Ammon's horn (tissue), 1 donor: ENCODE measurements around the gene NOXRED1.

Experiments
- DNase-seq: peaks from one replicate; pipeline ENCODE4 v3.0.0-alpha.2; 2016; ENCODE audit warnings: low spot score

The NOXRED1 gene

GRCh38 chr14:77409131-77409533, 14.2 kb downstream of the NOXRED1 start:
- DNase-seq = no peak

DNA sequence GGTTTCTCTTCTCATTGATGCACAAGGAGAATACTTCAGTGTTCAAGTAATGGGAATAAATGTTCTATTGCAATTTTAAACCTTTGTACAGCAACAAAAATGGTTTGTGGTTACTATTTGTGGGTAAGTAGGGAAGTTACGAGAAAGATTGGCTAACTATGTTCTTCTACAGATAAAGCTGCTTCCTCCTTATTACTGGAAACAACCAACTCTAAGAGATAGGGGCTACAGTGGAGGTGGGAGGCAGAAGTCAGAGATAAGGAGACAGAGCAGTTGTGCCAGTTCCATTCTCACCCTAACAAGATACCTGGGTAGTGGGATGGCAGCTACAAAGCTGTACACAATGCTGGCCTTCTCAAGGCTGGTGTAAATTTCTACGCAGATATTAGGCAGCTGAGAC, 16.2 kb downstream of the NOXRED1 start:
- DNase-seq = peak; percentile 7

GRCh38 chr14:77406718-77407117, 16.6 kb downstream of the NOXRED1 start:
- DNase-seq = no peak

DNA sequence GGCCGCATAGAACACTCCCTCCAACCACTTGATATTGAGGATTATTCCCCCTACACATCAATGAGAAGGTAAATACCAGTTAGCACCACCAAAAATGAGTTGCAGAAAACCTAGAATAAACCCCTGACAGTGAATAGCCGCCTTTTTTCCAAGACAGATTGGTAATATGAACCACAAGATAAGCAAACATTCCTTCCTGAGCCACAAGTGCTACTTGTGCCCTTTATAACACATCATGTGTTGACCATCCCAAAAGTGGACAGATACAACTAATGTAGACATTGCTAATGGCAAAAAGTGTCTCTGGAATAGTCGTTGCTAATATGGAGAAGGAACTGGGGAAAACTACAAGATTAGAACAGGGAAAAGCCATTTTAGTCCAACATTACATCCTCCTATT, 17.2 kb downstream of the NOXRED1 start:
- no peak for DNase-seq

- DNase-seq = no peak
Observed at GRCh38 chr14:77403768-77404167, 19.6 kb downstream of the NOXRED1 start.

GRCh38 chr14:77400216-77400615, 23.1 kb downstream of the NOXRED1 start:
- DNase-seq = no peak

DNA sequence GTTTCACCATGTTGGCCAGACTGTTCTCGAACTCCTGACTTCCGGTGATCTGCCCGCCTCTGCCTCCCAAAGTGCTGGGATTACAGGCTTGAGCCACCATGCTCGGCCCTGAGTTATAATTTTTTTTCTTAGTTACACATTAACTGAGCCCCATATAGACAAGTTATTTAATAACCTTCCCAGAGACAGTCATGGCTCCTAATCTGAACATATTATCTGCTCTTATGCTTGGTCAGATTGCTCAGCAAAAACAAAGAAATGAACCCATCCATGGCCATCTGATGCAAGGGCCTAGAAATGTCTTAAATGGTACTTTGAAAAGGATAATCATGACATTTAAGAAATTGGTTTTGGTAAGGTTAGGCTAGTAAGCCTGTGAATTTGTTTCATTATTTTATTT, 33.1 kb downstream of the NOXRED1 start:
- DNase-seq = no peak

DNA sequence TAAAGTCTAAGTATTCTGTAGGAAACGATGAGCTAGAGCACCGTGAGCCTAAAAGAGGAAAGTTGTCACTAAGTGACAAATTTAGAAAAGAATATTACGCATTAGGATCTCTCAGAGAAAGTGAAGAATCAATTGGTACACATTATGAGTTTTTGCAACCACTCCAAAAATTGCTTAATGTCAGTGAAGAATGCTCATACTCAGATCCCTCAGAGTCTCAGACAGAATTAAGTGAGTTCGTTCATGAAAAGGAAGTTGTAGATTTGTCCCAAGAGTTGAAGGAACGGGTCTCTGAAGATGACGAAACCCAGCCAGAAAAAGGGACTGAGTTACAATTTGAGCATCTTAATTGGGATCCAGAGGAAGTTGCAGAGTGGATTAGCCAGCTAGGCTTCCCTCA, 44.6 kb downstream of the NOXRED1 start:
- DNase-seq = no peak

GRCh38 chr14:77377502-77377844, 45.9 kb downstream of the NOXRED1 start:
- DNase-seq = no peak

DNA sequence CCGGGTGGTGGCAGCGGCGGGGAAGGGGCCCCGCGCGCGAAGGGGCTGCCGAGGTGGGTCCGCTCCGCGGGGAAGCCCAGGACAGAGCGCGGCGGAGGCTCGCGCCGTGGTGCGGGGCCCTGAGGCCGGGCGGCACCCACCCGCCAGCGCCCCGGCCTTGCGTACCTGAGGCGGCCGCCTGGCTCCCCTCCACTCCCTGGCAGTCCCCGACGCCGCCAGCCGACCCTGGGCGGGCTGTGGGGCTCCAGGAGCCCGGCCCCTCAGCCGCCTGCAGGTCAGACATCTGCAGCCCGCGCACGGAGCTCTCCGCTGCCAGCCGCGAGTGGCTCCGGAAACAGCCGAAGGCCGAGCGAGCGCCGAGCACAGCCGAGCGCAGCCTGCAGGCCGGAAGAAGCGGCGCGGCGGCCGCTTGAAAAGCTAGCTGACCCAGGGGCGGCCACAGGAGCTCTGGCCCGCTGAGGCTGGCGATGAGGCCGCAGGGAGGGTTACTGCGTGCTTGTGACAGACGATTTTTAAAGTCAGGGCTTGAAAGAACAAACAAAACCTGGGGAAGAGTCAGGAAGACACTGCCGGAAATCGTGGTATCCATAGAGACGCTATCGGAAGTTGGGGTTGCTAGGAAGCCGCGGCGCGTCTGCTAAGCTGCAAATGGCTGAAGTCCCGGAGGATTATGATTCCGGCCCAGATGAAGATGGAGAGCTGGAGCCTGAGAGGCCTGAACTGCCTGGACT, 46.4 kb downstream of the NOXRED1 start, which contains the start of the genes SAMD15 and TMED8:
SAMD15 (plus strand) TSS at position 609 of the 731 bp plus-strand sequence; CDS start at position 649, 40 bp downstream.
TMED8 (minus strand) TSS at position 324 of the 731 bp plus-strand sequence; CDS start at position 283, 41 bp downstream.
- DNase-seq = peak; percentile 91

- DNase-seq = peak; percentile 22
Observed at GRCh38 chr14:77375973-77376770, 47.2 kb downstream of the NOXRED1 start.

- DNase-seq = no peak
Observed at GRCh38 chr14:77375164-77375950, 48.0 kb downstream of the NOXRED1 start.

- DNase-seq = no peak
Observed at GRCh38 chr14:77372304-77372841, 51.0 kb downstream of the NOXRED1 start.

GRCh38 chr14:77369285-77369684, 54.0 kb downstream of the NOXRED1 start:
- DNase-seq = no peak

- DNase-seq = no peak
Observed at GRCh38 chr14:77364146-77364545, 59.2 kb downstream of the NOXRED1 start.

GRCh38 chr14:77359626-77360025, 63.7 kb downstream of the NOXRED1 start:
- no peak for DNase-seq

DNA sequence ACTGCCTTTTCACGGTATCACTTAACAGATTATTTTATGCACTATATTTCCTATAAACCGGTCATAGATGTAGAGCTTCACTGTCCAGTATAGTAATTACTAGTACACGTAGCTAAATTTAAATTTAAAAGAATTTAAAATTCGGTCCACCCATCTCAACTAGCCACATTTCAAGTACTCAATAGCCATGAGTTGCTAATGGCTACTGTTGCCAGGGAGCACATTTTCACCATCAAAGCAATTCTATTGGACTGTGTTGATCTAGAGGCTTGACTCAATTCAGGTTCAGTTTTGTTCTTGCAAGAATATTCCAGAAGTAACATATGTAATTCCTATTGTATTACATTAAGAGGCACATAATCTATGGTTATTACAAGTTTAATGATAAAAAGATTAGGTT, 66.4 kb downstream of the NOXRED1 start:
- DNase-seq = no peak

DNA sequence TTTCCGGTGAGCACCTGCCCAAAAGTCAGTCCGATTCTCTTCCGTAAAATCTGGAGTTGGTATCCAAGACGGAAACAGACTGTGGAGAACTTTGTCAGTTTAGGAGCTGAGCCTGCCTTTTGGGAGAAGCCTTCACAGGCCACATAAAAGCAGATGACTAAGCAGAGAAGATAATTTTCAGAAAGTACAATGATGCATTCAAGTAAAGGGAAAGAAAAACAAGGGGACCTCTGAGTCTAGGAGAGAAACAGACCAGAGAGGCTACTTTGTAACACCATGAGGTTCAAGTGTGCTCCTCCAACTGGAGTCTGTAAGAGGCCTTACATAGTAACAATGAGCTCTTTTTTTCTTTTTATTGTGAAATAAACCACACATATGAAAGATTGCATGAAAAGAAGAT, 67.5 kb downstream of the NOXRED1 start:
- DNase-seq = no peak

GRCh38 chr14:77353469-77354141, 69.7 kb downstream of the NOXRED1 start:
- DNase-seq = peak; percentile 37

DNA sequence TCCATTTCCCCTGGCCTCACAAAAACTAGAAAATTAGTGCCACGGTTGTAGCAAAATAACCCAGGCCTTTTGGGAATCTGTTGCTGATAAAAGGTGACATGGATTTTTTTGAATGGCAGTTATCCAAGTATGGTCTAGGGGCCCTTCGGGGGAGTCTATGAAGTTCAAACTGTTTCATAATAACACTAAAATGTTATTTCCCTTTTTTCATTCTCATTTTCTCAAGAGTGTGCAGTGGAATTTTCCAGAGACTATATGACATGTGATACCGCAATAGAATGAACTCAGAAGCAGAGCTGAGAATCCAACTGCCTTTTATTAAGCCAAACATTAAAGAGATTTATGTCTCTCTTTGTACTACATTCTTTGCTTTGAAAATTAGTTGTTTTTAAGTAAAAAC, 75.6 kb downstream of the NOXRED1 start:
- no peak for DNase-seq

GRCh38 chr14:77346495-77346894, 76.8 kb downstream of the NOXRED1 start:
- no peak for DNase-seq
